GM18517 (cell line): ENCODE measurements around the gene STAM.
"Not testable (repeated sequence)": the region's sequence is repeated elsewhere in the genome, so short reads cannot be mapped to it uniquely, and the experiment has no call there.

Experiments used
- ATAC-seq: cut with Tn5 transposase; IDR thresholded peaks from one replicate; pipeline ENCODE4 v1.9.1; 2021; ENCODE audit warnings: mild to moderate bottlenecking, moderate library complexity; ENCODE audit not compliant: unreplicated experiment

Gene STAM

DNA sequence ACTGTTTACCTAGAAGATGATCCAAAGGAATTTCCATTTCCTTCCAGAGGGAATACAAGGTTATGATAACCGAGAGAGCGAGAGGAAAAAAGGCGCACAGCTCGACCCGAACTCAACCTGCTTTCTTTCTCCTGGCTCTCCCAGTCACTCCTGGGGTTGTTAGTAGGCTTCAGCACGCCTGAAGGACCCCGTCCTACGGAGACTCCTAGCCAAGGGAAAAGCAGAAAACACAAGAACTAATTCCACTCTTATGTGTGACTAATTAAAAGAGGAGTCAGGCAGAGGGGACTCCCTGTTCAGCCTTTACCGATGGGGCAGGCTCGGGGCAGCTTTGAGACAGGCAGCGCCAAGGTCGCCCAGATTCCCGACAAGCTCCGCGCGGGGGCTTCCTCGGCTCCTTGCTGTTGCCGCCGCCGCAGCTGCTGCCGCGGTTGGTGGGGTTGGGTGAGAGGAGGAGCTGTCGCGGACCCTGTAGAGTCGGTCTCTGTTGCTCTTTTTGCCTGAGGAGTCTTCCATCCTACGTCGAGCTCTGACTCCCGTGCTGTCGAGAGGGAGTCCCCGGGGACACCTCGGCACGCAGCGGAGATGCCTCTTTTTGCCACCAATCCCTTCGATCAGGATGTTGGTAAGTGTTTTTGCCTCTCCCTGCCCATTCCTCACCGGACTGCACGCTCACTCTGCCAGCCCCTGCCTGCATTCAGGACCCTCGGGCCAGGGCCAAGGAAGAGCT lies at the start of gene STAM:
STAM (plus strand) TSS at position 397 of the 730 bp plus-strand sequence; CDS start at position 586, 189 bp downstream.
- peak; percentile 81 for ATAC-seq

DNA sequence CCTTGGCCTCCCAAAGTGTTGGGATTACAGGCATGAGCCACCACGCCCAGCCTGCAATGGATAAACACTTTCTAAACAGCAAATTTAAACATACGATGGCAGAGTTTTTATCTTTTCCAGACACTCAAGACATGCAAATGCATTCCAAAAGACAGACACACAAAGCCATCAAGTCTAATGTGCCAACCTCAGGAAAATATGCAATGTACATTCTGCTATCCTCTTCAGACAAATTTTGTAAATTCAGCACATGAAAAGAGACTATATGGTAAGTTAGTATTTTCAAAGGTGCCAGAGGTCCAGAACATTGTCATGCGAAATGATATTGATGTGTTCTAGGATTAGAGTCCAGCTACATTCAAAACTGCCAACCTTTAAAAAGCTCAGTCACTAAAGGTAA lies 46.6 kb upstream of the STAM start:
- ATAC-seq = no peak

DNA sequence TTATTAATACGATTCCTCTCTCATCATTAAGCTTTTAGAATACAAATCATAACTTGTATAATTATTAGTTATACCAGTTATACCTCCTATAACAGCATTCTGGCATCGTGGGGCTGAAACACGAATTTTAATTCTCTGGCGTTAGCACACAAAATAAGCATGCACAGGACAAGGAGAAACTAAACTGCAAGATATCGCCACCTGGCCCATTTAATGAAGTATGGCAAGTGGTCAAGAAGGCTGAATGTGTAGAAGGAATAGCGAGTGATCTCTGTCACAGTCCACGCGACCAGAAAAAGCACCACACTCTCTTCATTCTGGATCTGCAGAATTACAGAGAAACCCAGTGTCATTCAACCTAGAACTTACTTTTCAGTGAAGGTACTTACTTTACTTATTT lies 44.9 kb upstream of the STAM start:
- ATAC-seq = no peak

DNA sequence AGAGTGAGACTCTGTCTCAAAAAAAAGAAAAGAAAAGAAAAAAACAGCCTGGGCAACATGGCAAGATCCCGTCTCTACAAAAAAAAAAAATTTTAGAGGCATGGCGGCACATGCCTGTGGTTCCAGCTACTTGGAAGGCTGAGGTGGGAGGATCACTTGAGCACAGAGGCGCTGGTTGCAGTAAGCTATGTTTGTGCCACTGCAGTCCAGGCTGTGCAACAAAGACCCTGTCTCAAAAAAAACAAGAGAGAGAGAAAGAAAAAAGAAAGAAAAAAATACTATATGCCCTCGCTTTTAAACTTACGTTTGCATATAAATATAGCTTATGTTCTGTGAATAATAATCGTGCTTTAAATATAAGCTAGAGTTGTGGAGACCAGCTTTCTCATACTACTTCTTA lies 38.0 kb upstream of the STAM start:
- ATAC-seq = no peak

DNA sequence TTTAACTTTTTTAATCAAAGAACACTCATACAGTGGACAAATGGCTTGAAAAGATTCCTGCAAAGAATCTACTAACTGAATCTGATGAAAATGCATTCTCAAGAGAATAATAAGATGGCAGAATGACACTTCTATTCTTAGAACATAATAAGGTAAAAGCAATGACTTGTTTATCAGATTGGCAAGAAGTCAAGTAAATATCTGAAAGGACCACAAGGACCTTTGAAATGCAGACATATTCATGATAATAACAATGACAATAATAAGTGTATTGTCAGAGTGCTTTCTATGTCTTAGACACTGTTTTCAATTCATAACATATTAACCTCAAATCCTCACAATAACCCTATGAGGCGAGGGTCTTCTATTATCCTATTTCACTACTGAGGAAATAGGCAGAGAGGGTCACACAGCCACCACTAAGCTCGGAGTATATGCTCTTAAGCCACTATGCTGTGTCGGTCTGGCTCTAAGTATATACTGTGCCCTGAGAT lies 37.4 kb upstream of the STAM start:
- ATAC-seq = no peak

DNA sequence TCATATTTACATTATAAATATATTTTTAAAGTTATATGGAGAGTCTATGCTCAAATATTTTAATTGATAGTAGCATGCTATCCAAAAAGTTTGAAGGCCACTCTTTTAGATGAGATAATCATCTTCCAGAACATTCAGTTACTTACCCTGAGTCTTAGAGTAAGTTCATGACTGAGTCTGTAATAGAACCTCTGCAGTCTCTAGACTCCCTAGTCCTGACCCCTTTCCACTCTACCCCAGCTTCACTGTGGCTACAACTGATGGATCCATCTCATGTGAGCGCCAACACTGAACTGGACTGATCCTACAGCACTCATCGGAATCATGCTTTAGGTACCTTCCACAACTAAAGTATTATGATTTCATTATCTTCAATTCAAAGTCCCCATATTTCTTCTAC lies 36.9 kb upstream of the STAM start:
- ATAC-seq = peak; percentile 13

DNA sequence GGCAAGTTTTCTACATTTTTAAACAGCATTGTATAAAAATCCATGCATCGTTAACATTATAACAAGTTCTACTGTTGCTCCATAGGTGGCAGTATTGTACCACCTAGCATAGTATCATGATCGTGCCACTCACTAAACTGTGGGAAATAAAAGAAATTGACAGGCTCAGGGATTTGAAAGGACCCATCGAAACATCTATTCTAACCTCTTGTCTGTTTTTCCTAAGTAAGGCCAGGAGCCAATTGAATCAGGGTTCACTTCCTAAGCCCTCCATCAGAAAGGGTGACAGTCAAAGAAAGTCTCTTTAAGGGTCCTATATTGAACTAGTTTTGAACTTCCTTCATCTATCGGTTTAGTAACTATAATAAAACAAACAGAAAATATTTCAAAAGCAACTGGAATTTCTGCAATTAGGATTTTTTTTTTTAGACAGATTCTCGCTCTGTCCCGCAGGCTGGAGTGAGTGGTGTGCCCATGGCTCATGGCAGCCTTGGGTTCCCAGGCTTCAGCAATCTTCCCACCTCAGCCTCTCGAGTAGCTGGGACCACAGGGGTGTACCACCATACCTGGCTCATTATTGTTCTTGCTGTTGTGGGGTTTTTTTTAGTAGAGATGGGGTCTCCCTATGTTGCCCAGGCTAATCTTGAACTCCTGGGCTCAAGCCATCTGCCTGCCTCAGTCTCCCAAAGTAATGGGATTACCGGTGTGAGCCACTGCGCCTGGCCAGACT lies 36.2 kb upstream of the STAM start:
- peak; percentile 77 for ATAC-seq

DNA sequence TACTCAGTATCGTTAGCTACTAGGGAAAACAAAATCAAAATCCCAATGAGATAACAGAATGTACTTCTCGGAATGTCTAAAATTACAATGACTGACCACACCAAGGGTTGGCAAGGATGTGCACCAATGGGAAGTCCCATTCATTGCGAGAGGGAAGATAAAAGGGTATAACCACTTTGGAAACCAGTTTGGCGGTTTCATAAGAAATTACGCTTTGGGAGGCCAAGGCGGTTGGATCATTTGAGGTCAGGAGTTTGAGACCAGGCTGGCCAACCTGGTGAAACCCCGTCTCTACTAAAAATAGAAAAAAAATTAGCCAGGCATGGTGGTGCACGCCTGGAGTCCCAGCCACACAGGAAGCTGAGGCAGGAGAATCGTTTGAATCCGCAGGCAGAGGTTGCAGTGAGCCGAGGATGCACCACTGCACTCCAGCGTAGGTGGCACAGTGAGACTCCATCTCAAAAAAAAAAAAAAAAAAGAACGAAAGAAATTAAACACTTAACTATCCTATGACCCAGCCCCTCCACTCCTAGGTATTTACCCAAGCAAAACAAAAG lies 34.4 kb upstream of the STAM start:
- ATAC-seq = no peak

DNA sequence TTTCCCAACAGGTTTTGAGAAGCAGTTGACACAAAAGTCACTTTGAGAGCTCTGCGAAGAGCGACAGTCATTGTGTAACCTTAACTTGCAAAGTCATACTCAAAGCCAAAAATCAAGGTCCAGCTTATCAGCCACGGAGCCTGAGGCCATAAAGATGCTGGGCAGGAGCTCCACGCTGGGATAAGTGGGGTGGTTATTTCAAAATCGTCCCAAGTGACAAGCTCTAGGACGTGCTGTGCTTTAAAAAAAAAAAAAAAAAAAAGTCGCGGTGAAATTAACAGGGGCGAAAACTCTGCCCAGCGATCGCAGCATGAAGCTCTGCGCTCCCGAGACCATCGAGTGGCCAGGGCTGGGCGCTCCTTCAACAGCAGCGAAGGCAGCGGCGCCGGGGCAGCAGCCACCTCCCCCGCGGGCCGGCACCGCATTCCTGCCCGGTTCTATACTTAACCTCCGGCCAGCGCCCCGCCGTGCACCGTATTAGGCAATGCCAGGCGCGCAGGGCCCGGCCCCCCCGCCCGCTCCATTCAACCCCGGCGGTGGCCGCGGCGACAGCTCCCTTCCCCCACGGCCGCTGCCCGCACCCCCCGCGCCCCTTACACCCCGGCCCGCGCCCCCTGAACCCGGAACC lies 27.4 kb upstream of the STAM start:
- peak; percentile 40 for ATAC-seq

GRCh38 chr10:17617031-17617911 lies 26.7 kb upstream of the STAM start, which contains the start of gene HACD1:
TSS of gene HACD1 (minus strand) at chr10:17617374. CDS start at chr10:17617339, 35 bp downstream.
- ATAC-seq = peak; percentile 50

- no peak for ATAC-seq
Measured at GRCh38 chr10:17622061-17622460, 21.9 kb upstream of the STAM start.

DNA sequence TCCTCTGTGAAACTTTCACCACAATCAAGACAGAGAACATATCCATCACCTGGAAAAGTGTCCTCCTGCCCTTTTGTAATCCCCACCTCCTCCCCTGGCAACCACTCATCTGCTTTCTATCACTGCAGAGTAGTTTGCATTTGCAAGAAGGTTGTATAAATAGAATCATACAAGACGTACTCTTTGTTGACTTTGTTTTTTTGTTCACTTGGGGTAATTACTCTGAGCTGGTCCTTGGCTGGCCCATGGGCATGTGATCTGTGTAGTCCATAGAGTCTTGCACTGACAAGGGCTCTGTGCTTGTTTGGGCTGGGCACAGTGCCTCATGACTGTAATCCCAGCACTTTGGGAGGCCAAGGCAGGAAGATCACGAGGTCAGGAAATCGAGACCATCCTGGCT lies 19.0 kb upstream of the STAM start:
- no peak for ATAC-seq

GRCh38 chr10:17626656-17627055 lies 17.3 kb upstream of the STAM start:
- no peak for ATAC-seq

- ATAC-seq = not testable (repeated sequence)
Measured at GRCh38 chr10:17632590-17632989, 11.4 kb upstream of the STAM start.

GRCh38 chr10:17633353-17633752 lies 10.6 kb upstream of the STAM start:
- no peak for ATAC-seq

- ATAC-seq = no peak
Measured at GRCh38 chr10:17637869-17638268, 6.1 kb upstream of the STAM start.

- ATAC-seq = no peak
Measured at GRCh38 chr10:17640331-17640816, 3.6 kb upstream of the STAM start.

GRCh38 chr10:17643339-17643754 lies 604 bp upstream of the STAM start:
- ATAC-seq = peak; percentile 36

DNA sequence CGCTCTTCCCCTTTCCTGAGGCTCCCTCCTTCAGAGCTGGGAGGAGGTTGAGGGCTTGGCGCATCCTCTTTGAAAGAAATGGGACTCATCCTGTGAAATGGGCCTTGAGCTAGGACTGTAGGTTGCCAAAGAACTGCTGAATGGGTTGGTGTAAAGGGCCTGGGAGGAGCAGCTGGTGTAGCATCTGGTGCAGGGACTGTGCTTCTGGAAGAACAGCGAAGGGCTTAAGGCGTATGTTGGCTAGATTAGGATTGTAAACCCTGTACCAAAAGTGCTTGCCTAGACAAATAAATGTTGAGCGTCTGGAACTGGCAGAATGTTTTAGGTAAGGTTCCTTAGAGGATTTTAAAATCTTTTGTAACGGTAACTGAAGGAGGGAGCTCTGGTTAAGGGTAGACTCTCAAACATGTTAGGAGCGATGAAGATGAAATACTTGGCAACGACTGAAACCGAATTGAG lies 563 bp downstream of the STAM start:
- peak; percentile 41 for ATAC-seq
